RWPE2 (cell line): ENCODE measurements around the gene RGL3.

Source experiments
- ATAC-seq: fragments of 200-7000 bp; cut with Tn5 transposase; 3 replicates; pipeline ENCODE4 v1.9.1; 2021; ENCODE audit warnings: low read depth
- DNase-seq: peaks from one replicate; pipeline ENCODE4 v3.0.0-alpha.2; 2020; ENCODE audit warnings: low spot score
- H3K27ac ChIP-seq: fragments of 450-650 bp; 2 replicates; pipeline ENCODE4 v1.5.1; 2017; ENCODE audit warnings: mild to moderate bottlenecking; ENCODE audit not compliant: poor library complexity, severe bottlenecking
- H3K27me3 ChIP-seq: fragments of 250-450 bp; sonication (Bioruptor Pico); 2 replicates; pipeline ENCODE4 v1.5.1; 2021; ENCODE audit warnings: mild to moderate bottlenecking, moderate library complexity; ENCODE audit not compliant: insufficient read depth, poor library complexity, severe bottlenecking
- H3K36me3 ChIP-seq: fragments of 250-450 bp; sonication (Bioruptor Pico); 2 replicates; pipeline ENCODE4 v1.5.1; 2020; ENCODE audit warnings: low read depth, mild to moderate bottlenecking, moderate library complexity
- H3K4me1 ChIP-seq: fragments of 250-450 bp; sonication (Bioruptor Pico); 2 replicates; pipeline ENCODE4 v1.5.1; 2021; ENCODE audit warnings: mild to moderate bottlenecking, moderate library complexity; ENCODE audit not compliant: insufficient read depth, poor library complexity, severe bottlenecking
- H3K4me3 ChIP-seq: fragments of 250-450 bp; sonication (Bioruptor Pico); 2 replicates; pipeline ENCODE4 v1.5.1; 2021; ENCODE audit warnings: mild to moderate bottlenecking, moderate library complexity; ENCODE audit not compliant: severe bottlenecking
- H3K9me3 ChIP-seq: fragments of 250-450 bp; sonication (Bioruptor Pico); 2 replicates; pipeline ENCODE4 v1.5.1; 2021; ENCODE audit warnings: mild to moderate bottlenecking, moderate library complexity; ENCODE audit not compliant: severe bottlenecking
- TF ChIP-seq, protein P1 (sequence below): fragments of 450-650 bp; IDR thresholded peaks from one replicate; pipeline ENCODE4 v1.5.1; 2017; ENCODE audit warnings: mild to moderate bottlenecking, moderate library complexity; ENCODE audit not compliant: poor library complexity, severe bottlenecking

Gene RGL3

DNA sequence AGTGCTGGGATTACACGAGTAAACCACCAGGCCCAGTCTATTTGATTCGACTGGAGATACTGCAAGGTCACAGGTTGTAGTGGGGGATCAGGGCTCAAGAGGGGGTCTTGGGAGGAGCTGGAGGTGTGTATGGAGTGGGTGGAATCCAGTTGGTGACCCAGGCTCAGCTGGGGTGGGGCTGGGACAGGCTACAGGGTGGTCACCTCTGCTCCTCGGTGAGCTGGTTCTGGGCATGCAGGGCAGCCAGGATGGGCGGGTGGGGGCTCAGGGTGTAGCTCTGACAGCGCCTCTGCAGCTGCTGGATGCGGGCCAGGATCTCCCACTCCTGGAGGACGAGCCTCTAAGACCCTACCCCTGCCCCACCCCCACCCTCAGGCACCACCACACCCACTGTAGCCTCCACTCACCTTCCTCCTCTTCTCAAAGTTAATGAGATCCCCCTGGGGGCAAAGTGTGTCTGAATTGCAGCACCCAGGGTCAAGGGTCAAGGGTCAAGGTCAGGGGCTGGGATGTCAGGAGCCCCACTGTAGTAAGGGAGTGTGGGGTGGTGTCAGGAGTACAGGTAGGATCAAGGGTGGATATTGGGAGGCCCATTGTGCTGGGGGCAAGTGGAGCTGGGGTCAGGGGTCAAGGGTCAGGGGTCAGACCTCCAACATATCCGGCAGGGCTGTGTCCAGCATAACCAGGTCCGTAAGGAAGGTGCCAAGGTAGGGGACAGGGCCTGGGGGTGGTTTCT lies 17.1 kb downstream of the RGL3 start:
- H3K27me3 ChIP-seq, result no peaks in the 10 kb centered on the region
- DNase-seq, result no peak
- H3K4me3 ChIP-seq, result no peak overlapping the region
- H3K36me3 ChIP-seq, result no peaks in the 10 kb centered on the region
- ATAC-seq, result no peak
- TF ChIP-seq, protein P1, sequence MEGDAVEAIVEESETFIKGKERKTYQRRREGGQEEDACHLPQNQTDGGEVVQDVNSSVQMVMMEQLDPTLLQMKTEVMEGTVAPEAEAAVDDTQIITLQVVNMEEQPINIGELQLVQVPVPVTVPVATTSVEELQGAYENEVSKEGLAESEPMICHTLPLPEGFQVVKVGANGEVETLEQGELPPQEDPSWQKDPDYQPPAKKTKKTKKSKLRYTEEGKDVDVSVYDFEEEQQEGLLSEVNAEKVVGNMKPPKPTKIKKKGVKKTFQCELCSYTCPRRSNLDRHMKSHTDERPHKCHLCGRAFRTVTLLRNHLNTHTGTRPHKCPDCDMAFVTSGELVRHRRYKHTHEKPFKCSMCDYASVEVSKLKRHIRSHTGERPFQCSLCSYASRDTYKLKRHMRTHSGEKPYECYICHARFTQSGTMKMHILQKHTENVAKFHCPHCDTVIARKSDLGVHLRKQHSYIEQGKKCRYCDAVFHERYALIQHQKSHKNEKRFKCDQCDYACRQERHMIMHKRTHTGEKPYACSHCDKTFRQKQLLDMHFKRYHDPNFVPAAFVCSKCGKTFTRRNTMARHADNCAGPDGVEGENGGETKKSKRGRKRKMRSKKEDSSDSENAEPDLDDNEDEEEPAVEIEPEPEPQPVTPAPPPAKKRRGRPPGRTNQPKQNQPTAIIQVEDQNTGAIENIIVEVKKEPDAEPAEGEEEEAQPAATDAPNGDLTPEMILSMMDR, result no peak
- no peaks in the 10 kb centered on the region for H3K4me1 ChIP-seq
- no peak overlapping the region for H3K27ac ChIP-seq
- H3K9me3 ChIP-seq, result no peaks in the 10 kb centered on the region

DNA sequence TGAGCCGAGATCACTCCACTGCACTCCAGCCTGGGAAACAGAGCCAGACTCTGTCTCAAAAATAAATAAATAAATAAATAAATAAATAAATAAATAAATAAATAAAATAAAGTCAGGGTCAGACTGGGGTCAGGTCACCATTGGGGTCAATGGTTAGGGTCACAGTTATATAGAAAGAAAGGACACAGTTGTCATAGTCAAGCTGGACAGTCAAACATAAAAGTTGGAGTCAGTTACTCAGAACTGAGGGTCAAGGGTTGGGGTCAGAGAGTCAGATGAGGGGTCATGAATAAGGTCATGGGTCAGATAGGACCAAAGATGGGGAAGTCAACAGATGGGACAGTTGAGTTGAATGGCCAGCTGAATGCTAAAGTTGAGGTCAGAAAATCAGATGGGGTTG lies 18.3 kb downstream of the RGL3 start:
- H3K4me1 ChIP-seq, result no peaks in the 10 kb centered on the region
- no peaks in the 10 kb centered on the region for H3K27me3 ChIP-seq
- ATAC-seq (no peak), DNase-seq (no peak)
- no peak overlapping the region for H3K27ac ChIP-seq
- H3K9me3 ChIP-seq, result no peaks in the 10 kb centered on the region
- H3K4me3 ChIP-seq, result no peak overlapping the region
- H3K36me3 ChIP-seq, result no peaks in the 10 kb centered on the region
- TF ChIP-seq, protein P1, result no peak

DNA sequence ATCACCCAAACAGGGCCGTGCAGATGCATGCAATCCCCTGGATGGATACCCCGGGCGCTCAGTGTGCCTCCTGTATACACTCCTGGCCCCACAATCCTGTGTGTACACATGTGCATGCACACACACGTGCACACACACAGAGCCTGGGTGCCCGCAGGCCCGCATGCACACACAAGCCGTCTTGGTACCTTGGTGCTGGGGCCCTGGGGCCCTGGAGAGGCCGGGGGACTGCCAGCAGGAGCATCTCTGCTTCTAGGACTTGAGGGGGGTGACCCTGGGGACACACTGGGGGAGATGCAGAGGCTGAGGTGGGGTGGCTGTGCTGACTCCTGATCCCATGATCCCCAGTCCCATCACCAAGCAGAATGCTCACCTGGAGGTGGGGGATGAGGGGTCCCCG lies 19.4 kb downstream of the RGL3 start:
- no peak for ATAC-seq
- Histone ChIP-seq H3K27ac (no peak overlapping the region), H3K36me3 (no peaks in the 10 kb centered on the region), H3K4me1 (no peaks in the 10 kb centered on the region), H3K9me3 (no peaks in the 10 kb centered on the region), H3K27me3 (no peaks in the 10 kb centered on the region), H3K4me3 (no peak overlapping the region)
- no peak for DNase-seq
- TF ChIP-seq, protein P1, result no peak

DNA sequence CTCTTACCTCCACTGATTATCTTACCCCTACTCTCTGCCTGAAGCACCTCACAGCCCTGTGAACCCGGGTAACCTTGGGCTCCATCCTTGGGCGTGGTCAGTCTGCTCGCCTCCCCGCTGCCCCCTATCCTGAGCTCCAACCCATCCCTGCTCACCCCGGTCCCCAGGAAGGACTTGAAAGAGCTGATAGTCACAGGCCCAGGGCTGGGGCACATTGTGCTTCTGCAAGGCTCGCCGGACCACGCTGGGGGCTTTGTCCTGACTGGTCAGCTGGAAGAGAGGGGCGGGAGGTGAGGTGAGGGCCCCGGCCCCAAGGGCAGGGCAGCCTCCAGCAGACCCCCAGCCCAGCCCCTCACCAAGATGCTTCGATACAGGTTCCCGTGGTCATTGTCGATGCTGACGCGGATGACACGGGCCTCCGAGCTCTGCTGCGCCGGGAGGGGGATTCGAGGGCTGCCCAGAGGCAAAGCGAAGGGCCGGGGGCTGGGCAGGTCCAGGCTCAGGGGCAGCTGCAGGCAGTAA lies 22.0 kb downstream of the RGL3 start:
- ATAC-seq (no peak), DNase-seq (no peak)
- H3K36me3 ChIP-seq, result no peaks in the 10 kb centered on the region
- TF ChIP-seq, protein P1, result no peak
- no peaks in the 10 kb centered on the region for H3K9me3 ChIP-seq
- H3K4me3 ChIP-seq, result no peak overlapping the region
- no peak overlapping the region for H3K27ac ChIP-seq
- H3K4me1 ChIP-seq, result no peaks in the 10 kb centered on the region
- no peaks in the 10 kb centered on the region for H3K27me3 ChIP-seq
